Measurements from ENCODE around the gene NRXN3. TPM values are rescaled to one million over a fixed set of nuclear protein-coding genes. Genes with fewer than 3 reads are reported as not detected.

Gene NRXN3
- total and polyA plus RNA-seq, 2 donors (not counting 1 experiment from before 2014, with no cell fraction given): 0.83 to 34.6 TPM

DNA sequence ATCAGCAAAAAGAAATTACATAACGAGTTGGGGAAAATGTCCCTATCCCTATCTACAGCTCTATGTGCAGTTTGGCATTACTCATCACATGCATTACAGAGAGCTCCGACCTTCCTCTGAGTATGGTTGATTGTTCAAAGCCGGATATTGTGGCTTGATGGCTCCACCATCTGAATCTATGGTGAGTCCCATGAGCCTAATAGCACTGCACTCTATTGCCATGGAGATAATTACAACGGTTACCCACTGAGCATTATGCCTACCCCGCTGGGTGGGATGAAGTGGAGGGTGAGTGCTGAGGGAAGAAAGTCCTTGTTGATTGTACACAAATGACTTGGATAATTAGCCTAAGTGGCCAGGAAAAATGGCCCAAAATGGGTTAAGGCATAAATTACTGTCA lies 800.5 kb downstream of the NRXN3 start:
- H3K4me2 ChIP-seq (ENCODE audit: extremely low read depth, insufficient read depth, low read length): no peak overlapping the region
- no peak overlapping the region for H3K4me3 ChIP-seq (replicated peaks in 1 of 4; ENCODE audit: control extremely low read depth in 1 of 4, insufficient read depth in 1 of 4, low read depth in 3 of 4, low read length in 4 of 4)
- no peaks in the 10 kb centered on the region for H4K20me1 ChIP-seq (ENCODE audit: control insufficient read depth, extremely low read depth, insufficient read depth, low read length)
- no peaks in the 10 kb centered on the region for H3K27me3 ChIP-seq (ENCODE audit: control insufficient read depth, insufficient read depth, low read length)
- H3K36me3 ChIP-seq (ENCODE audit: control insufficient read depth, insufficient read depth, low read length): no peaks in the 10 kb centered on the region
- H3K4me1 ChIP-seq (ENCODE audit: control insufficient read depth, extremely low read depth, insufficient read depth, low read length): no peaks in the 10 kb centered on the region
- H3K27ac ChIP-seq (ENCODE audit: insufficient read depth, low read length): no peak overlapping the region
- TF ChIP-seq, protein P1, sequence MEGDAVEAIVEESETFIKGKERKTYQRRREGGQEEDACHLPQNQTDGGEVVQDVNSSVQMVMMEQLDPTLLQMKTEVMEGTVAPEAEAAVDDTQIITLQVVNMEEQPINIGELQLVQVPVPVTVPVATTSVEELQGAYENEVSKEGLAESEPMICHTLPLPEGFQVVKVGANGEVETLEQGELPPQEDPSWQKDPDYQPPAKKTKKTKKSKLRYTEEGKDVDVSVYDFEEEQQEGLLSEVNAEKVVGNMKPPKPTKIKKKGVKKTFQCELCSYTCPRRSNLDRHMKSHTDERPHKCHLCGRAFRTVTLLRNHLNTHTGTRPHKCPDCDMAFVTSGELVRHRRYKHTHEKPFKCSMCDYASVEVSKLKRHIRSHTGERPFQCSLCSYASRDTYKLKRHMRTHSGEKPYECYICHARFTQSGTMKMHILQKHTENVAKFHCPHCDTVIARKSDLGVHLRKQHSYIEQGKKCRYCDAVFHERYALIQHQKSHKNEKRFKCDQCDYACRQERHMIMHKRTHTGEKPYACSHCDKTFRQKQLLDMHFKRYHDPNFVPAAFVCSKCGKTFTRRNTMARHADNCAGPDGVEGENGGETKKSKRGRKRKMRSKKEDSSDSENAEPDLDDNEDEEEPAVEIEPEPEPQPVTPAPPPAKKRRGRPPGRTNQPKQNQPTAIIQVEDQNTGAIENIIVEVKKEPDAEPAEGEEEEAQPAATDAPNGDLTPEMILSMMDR (conservative IDR thresholded peaks at IDR 0.05 in 1 of 2, IDR thresholded peaks at IDR 0.05 in 1 of 2; ENCODE audit: low read depth in 1 of 2, low read length in 2 of 2): no peak
- TF ChIP-seq EZH2 (IDR thresholded peaks at IDR 0.05; ENCODE audit: low read length, missing control alignments): no peak
- peak in 1 of 2 donors; percentile 57 for DNase-seq (ENCODE audit: low read depth in 2 of 2)
- no peak overlapping the region for H3K9ac ChIP-seq (ENCODE audit: insufficient read depth, low read length)
- H3K79me2 ChIP-seq (ENCODE audit: control insufficient read depth, insufficient read depth, low read length): no peaks in the 10 kb centered on the region
- no peak overlapping the region for H2AFZ ChIP-seq (ENCODE audit: low read length)
- H3K9me3 ChIP-seq (ENCODE audit: control insufficient read depth, insufficient read depth, low read depth, low read length): no peaks in the 10 kb centered on the region

GRCh38 chr14:78972440-78972839 lies 802.3 kb downstream of the NRXN3 start:
- no peaks in the 10 kb centered on the region for H4K20me1 ChIP-seq (ENCODE audit: control insufficient read depth, extremely low read depth, insufficient read depth, low read length)
- H3K9ac ChIP-seq (ENCODE audit: insufficient read depth, low read length): no peak overlapping the region
- DNase-seq (ENCODE audit: low read depth in 2 of 2): no peak
- no peaks in the 10 kb centered on the region for H3K36me3 ChIP-seq (ENCODE audit: control insufficient read depth, insufficient read depth, low read length)
- no peaks in the 10 kb centered on the region for H3K79me2 ChIP-seq (ENCODE audit: control insufficient read depth, insufficient read depth, low read length)
- H3K4me1 ChIP-seq (ENCODE audit: control insufficient read depth, extremely low read depth, insufficient read depth, low read length): no peaks in the 10 kb centered on the region
- TF ChIP-seq EZH2 (IDR thresholded peaks at IDR 0.05; ENCODE audit: low read length, missing control alignments): no peak
- TF ChIP-seq, protein P1 (conservative IDR thresholded peaks at IDR 0.05 in 1 of 2, IDR thresholded peaks at IDR 0.05 in 1 of 2; ENCODE audit: low read depth in 1 of 2, low read length in 2 of 2): no peak
- H3K4me2 ChIP-seq (ENCODE audit: extremely low read depth, insufficient read depth, low read length): no peak overlapping the region
- no peak overlapping the region for H2AFZ ChIP-seq (ENCODE audit: low read length)
- no peaks in the 10 kb centered on the region for H3K27me3 ChIP-seq (ENCODE audit: control insufficient read depth, insufficient read depth, low read length)
- H3K9me3 ChIP-seq (ENCODE audit: control insufficient read depth, insufficient read depth, low read depth, low read length): no peaks in the 10 kb centered on the region
- no peak overlapping the region for H3K27ac ChIP-seq (ENCODE audit: insufficient read depth, low read length)
- H3K4me3 ChIP-seq (replicated peaks in 1 of 4; ENCODE audit: control extremely low read depth in 1 of 4, insufficient read depth in 1 of 4, low read depth in 3 of 4, low read length in 4 of 4): no peak overlapping the region

DNA sequence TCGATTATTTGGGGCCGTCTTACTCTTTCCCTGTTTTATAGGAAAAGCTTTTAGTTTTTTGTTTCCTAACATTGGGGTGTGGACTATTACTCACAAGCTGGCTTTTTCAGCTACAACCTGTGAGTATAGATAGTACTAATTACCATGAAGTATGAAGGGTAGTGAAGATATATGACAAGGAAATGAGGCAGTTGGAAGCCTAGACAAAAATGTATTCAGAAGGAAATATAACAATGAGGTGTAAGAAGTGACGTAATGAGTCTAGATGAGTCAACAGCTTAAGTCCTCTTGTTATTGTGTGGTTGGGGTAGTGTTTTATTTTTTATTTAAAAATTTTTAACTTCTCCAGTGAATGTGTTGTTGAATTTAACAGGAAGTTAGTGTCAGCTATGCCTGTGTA lies 804.5 kb downstream of the NRXN3 start:
- no peak overlapping the region for H2AFZ ChIP-seq (ENCODE audit: low read length)
- no peaks in the 10 kb centered on the region for H3K79me2 ChIP-seq (ENCODE audit: control insufficient read depth, insufficient read depth, low read length)
- H4K20me1 ChIP-seq (ENCODE audit: control insufficient read depth, extremely low read depth, insufficient read depth, low read length): no peaks in the 10 kb centered on the region
- H3K9ac ChIP-seq (ENCODE audit: insufficient read depth, low read length): no peak overlapping the region
- no peaks in the 10 kb centered on the region for H3K36me3 ChIP-seq (ENCODE audit: control insufficient read depth, insufficient read depth, low read length)
- no peak for TF ChIP-seq EZH2 (IDR thresholded peaks at IDR 0.05; ENCODE audit: low read length, missing control alignments)
- TF ChIP-seq, protein P1 (conservative IDR thresholded peaks at IDR 0.05 in 1 of 2, IDR thresholded peaks at IDR 0.05 in 1 of 2; ENCODE audit: low read depth in 1 of 2, low read length in 2 of 2): no peak
- H3K9me3 ChIP-seq (ENCODE audit: control insufficient read depth, insufficient read depth, low read depth, low read length): no peaks in the 10 kb centered on the region
- H3K4me2 ChIP-seq (ENCODE audit: extremely low read depth, insufficient read depth, low read length): no peak overlapping the region
- H3K4me1 ChIP-seq (ENCODE audit: control insufficient read depth, extremely low read depth, insufficient read depth, low read length): no peaks in the 10 kb centered on the region
- DNase-seq (ENCODE audit: low read depth in 2 of 2): peak; percentile 50 to 90
- H3K27me3 ChIP-seq (ENCODE audit: control insufficient read depth, insufficient read depth, low read length): no peaks in the 10 kb centered on the region
- H3K27ac ChIP-seq (ENCODE audit: insufficient read depth, low read length): no peak overlapping the region
- no peak overlapping the region for H3K4me3 ChIP-seq (replicated peaks in 1 of 4; ENCODE audit: control extremely low read depth in 1 of 4, insufficient read depth in 1 of 4, low read depth in 3 of 4, low read length in 4 of 4)

Data from fibroblast of lung (primary cell).